ENCODE measurements around the gene AGBL1. TPM values are rescaled to one million over a fixed set of nuclear protein-coding genes. Genes with fewer than 3 reads are reported as not detected.

Gene AGBL1
- total and polyA plus RNA-seq, 2 donors (not counting 3 experiments of a cell fraction or from before 2014, with no cell fraction given), result not detected

GRCh38 chr15:87031540-87032230 lies 952.0 kb downstream of the AGBL1 start:
- POLR2A ChIA-PET, result no interaction called here

More at GRCh38 chr15:87031540-87032230, 952.0 kb downstream of the AGBL1 start:
- Histone ChIP-seq H3K9me1 (replicated peaks; ENCODE audit: control insufficient read depth, extremely low read depth, insufficient read depth, low read length) (no peaks in the 10 kb centered on the region), H3K27me3 (ENCODE audit: control insufficient read depth in 2 of 2, insufficient read depth in 2 of 2, low read length in 2 of 2) (no peaks in the 10 kb centered on the region), H3K4me1 (ENCODE audit: control insufficient read depth, extremely low read depth, insufficient read depth, low read length) (no peaks in the 10 kb centered on the region), H3K9me3 (replicated peaks; ENCODE audit: control insufficient read depth, insufficient read depth, low read length) (peaks cover 10% of the 10 kb centered on the region), H3K9ac (replicated peaks; ENCODE audit: extremely low read depth, insufficient read depth, low read length) (no peak overlapping the region), H2AFZ (ENCODE audit: low read depth, low read length) (no peak overlapping the region), H4K20me1 (replicated peaks; ENCODE audit: control insufficient read depth, extremely low read depth, insufficient read depth, low read length) (no peaks in the 10 kb centered on the region), H3K36me3 (ENCODE audit: control insufficient read depth in 2 of 2, extremely low read depth in 1 of 2, insufficient read depth in 2 of 2, low read length in 2 of 2) (no peaks in the 10 kb centered on the region), H3K4me3 (replicated peaks in 1 of 3; ENCODE audit: insufficient read depth in 1 of 3, low read depth in 1 of 3, low read length in 3 of 3) (no peak overlapping the region), H3K79me2 (ENCODE audit: control insufficient read depth, insufficient read depth, low read length) (no peaks in the 10 kb centered on the region), H3K27ac (ENCODE audit: insufficient read depth, low read depth, low read length) (no peak overlapping the region), H3K4me2 (ENCODE audit: insufficient read depth, low read length) (no peak overlapping the region)
- DNase-seq (ENCODE audit: low read depth, low spot score) (no peak), FAIRE-seq (no peak)
- intact Hi-C loops (cut with micrococcal nuclease), result no loop called here
- dilution Hi-C loops (cut with MboI; ENCODE audit: extremely low pct_ligation_motif_present, low sequenced_read_pairs), result no loop called here
- TF ChIP-seq POLR2A (IDR thresholded peaks at IDR 0.05; ENCODE audit: low read depth, low read length) (no peak), EZH2 (IDR thresholded peaks at IDR 0.05; ENCODE audit: borderline replicate concordance, low read depth, low read length, severe bottlenecking) (no peak), GATA2 (IDR thresholded peaks at IDR 0.05; ENCODE audit: insufficient read depth, insufficient read length, low read depth, low read length) (no peak), MYC (IDR thresholded peaks at IDR 0.05; ENCODE audit: low read depth, low read length) (no peak), POLR2AphosphoS5 (IDR thresholded peaks at IDR 0.05; ENCODE audit: insufficient read depth, low read depth, low read length) (no peak), FOS (IDR thresholded peaks at IDR 0.05; ENCODE audit: borderline replicate concordance, insufficient read depth, low read length) (no peak), JUN (IDR thresholded peaks at IDR 0.05; ENCODE audit: borderline replicate concordance, insufficient read depth, insufficient read length, low read depth) (no peak), CTCF (IDR thresholded peaks at IDR 0.05; ENCODE audit: extremely low read depth in 1 of 2, insufficient read depth in 1 of 2, low read depth in 1 of 2, low read length in 2 of 2) (no peak)
- TF ChIP-seq, protein P1, sequence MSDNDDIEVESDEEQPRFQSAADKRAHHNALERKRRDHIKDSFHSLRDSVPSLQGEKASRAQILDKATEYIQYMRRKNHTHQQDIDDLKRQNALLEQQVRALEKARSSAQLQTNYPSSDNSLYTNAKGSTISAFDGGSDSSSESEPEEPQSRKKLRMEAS (IDR thresholded peaks at IDR 0.05; ENCODE audit: insufficient read depth, insufficient read length), result no peak
- no TSS peak for BruUV-seq (replicated peaks)
- CTCF ChIA-PET, result interaction anchor here (0.6 kb wide), 1 partner anchor 518 kb away, joined by 3 read pairs; no protein-coding TSS in a partner anchor

Data from endothelial cell of umbilical vein (primary cell).